Keratinocyte (primary cell): ENCODE measurements around the gene DHRS12. TPM values are rescaled to one million over a fixed set of nuclear protein-coding genes. Genes with fewer than 3 reads are reported as not detected.

Experiments used
- DNase-seq: peaks from one replicate; pipeline ENCODE4 v3.0.0-alpha.2; 2011; ENCODE audit warnings: low read depth, missing footprints, low spot score
- FAIRE-seq: peaks from 2 replicates; lab custom pipeline; 2011; peaks lifted over from hg19 to GRCh38; lab: Jason Lieb, UNC
- H2AFZ ChIP-seq: 2 replicates; pipeline ENCODE4 v1.6.0; 2012; ENCODE audit warnings: low read length, control low read depth, inconsistent platforms; ENCODE audit not compliant: control insufficient read depth
- H3K27ac ChIP-seq: 2 replicates; pipeline ENCODE4 v1.5.1; 2011; ENCODE audit warnings: low read length; ENCODE audit not compliant: control insufficient read depth, insufficient read depth
- H3K27me3 ChIP-seq: 3 replicates; pipeline ENCODE4 v1.6.0; 2011; ENCODE audit warnings: low read length; ENCODE audit not compliant: control insufficient read depth, insufficient read depth; ENCODE audit errors: extremely low read depth
- H3K36me3 ChIP-seq, 2 experiments: 2 replicates in 1 of 2; 3 replicates in 1 of 2; pipeline ENCODE4 v1.5.1; 2011; ENCODE audit warnings: low read length in 2 of 2, mild to moderate bottlenecking in 1 of 2; ENCODE audit not compliant: control insufficient read depth in 2 of 2, insufficient read depth in 2 of 2; ENCODE audit errors: extremely low read depth in 1 of 2
- H3K4me1 ChIP-seq: 3 replicates; pipeline ENCODE4 v1.5.1; 2011; ENCODE audit warnings: low read length; ENCODE audit not compliant: control insufficient read depth, insufficient read depth; ENCODE audit errors: extremely low read depth
- H3K4me2 ChIP-seq: 3 replicates; pipeline ENCODE4 v1.6.0; 2011; ENCODE audit warnings: low read depth, low read length; ENCODE audit not compliant: control insufficient read depth, insufficient read depth; ENCODE audit errors: extremely low read depth
- H3K4me3 ChIP-seq, 3 experiments: fragments of 200-600 bp in 1 of 3; sonication (generic) in 1 of 3; 2 replicates in 2 of 3; 3 replicates in 1 of 3; pipeline ENCODE4 v1.5.1; 2011 to 2016; ENCODE audit warnings: low read length in 3 of 3, mild to moderate bottlenecking in 3 of 3, control low read depth in 2 of 3, inconsistent platforms in 1 of 3, low read depth in 1 of 3, mixed read lengths in 1 of 3, mixed run types in 1 of 3, moderate library complexity in 1 of 3; ENCODE audit not compliant: control insufficient read depth in 2 of 3, insufficient read depth in 2 of 3; ENCODE audit errors: extremely low read depth in 1 of 3
- H3K79me2 ChIP-seq: 2 replicates; pipeline ENCODE4 v1.6.0; 2012; ENCODE audit warnings: low read length; ENCODE audit not compliant: control insufficient read depth, insufficient read depth
- H3K9ac ChIP-seq: 3 replicates; pipeline ENCODE4 v1.6.0; 2011; ENCODE audit warnings: low read length; ENCODE audit not compliant: control insufficient read depth, insufficient read depth; ENCODE audit errors: extremely low read depth
- H3K9me1 ChIP-seq: 3 replicates; pipeline ENCODE4 v1.6.0; 2011; ENCODE audit warnings: low read length; ENCODE audit not compliant: control insufficient read depth, insufficient read depth; ENCODE audit errors: extremely low read depth
- H3K9me3 ChIP-seq: 2 replicates; pipeline ENCODE4 v1.5.1; 2012; ENCODE audit warnings: low read depth, low read length; ENCODE audit not compliant: control insufficient read depth
- H4K20me1 ChIP-seq: 3 replicates; pipeline ENCODE4 v1.6.0; 2011; ENCODE audit warnings: low read length; ENCODE audit not compliant: control insufficient read depth, insufficient read depth; ENCODE audit errors: extremely low read depth
- EZH2 ChIP-seq: IDR thresholded peaks from one replicate; pipeline ENCODE4 v1.6.1; 2012; ENCODE audit warnings: inconsistent platforms, mild to moderate bottlenecking, low read length, moderate library complexity
- dilution Hi-C: fragments of 300-500 bp; cut with MboI; formaldehyde crosslinking; loops from one replicate; pipeline ENCODE4 v1.7.0; 2020; ENCODE audit warnings: low sequenced_read_pairs; ENCODE audit not compliant: extremely low pct_ligation_motif_present
- polyA plus RNA-seq, 5 experiments: library from polyadenylated mRNA; depleted of rRNA in 3 of 5; stranded (reverse) in 3 of 5; stranded (forward) in 1 of 5; unstranded in 1 of 5; fragments of >200 nt; gene quantifications; 1 replicate in 1 of 5; 2 replicates in 3 of 5; 3 replicates in 1 of 5; pipeline versions ENCODE4 v1.2.1 to v1.2.3, GENCODE V29; 2011 to 2012; ENCODE audit warnings: missing spikeins in 2 of 5, low read depth in 1 of 5, low replicate concordance in 1 of 5
- TF ChIP-seq, protein P1 (sequence below), 3 experiments: IDR thresholded peaks in 1 of 3; conservative IDR thresholded peaks in 1 of 3; optimal IDR thresholded peaks in 1 of 3; 2 replicates in 2 of 3; 3 replicates in 1 of 3; pipeline versions ENCODE3 to v1.5.1; 2011; ENCODE audit warnings: low read length in 3 of 3, mild to moderate bottlenecking in 3 of 3, moderate library complexity in 2 of 3, control low read depth in 1 of 3, inconsistent platforms in 1 of 3; ENCODE audit not compliant: insufficient read depth in 2 of 3; ENCODE audit errors: extremely low read depth in 1 of 3

Gene DHRS12
- polyA plus RNA-seq, 1 donor (not counting 4 experiments of a cell fraction or from before 2014, with no cell fraction given): 6.1 TPM

DNA sequence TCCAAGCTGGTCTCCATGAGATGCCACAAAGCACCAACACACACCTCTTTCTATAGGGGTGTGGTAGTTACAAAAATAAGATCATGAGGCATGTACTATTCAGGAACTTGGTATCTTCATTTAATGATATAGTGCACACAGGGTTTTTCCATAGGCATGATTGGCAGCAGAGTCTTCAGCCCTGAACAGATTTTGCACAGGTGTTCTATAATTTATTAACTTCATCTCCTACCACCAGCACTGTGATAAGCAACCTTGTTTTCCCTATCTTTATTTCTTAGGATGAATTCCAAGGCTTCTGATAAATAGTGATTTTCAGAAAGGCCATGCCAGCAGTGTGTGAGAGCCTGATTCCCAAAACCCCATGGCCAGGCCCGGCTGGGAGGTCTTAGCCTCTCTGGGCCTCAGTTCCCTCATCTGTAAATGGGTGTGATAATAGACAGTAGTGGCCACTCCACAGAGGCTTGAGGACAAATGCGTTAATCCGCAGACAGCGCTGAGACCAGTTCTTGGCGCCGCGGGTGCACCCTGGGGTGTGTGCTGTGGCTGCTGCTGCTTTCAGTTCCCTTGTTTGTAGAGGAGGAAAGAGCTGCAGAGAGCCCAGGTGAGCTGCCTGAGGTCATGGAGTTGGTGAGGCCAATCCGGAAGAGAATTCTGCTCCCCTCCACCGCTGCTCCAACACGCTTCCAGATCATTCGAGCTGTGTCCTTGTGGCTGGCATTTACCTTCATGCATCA lies 33.1 kb downstream of the DHRS12 start:
- Histone ChIP-seq H3K27me3 (peaks cover 4% of the 10 kb centered on the region), H3K9me3 (no peaks in the 10 kb centered on the region), H2AFZ (no peak overlapping the region), H3K4me2 (no peak overlapping the region), H3K79me2 (no peaks in the 10 kb centered on the region), H4K20me1 (no peaks in the 10 kb centered on the region), H3K9me1 (no peaks in the 10 kb centered on the region), H3K9ac (no peak overlapping the region), H3K4me3 (no peak overlapping the region), H3K4me1 (no peaks in the 10 kb centered on the region), H3K36me3 (peaks cover 13 to 15% of the 10 kb centered on the region in 2 experiments), H3K27ac (no peak overlapping the region)
- TF ChIP-seq, protein P1, sequence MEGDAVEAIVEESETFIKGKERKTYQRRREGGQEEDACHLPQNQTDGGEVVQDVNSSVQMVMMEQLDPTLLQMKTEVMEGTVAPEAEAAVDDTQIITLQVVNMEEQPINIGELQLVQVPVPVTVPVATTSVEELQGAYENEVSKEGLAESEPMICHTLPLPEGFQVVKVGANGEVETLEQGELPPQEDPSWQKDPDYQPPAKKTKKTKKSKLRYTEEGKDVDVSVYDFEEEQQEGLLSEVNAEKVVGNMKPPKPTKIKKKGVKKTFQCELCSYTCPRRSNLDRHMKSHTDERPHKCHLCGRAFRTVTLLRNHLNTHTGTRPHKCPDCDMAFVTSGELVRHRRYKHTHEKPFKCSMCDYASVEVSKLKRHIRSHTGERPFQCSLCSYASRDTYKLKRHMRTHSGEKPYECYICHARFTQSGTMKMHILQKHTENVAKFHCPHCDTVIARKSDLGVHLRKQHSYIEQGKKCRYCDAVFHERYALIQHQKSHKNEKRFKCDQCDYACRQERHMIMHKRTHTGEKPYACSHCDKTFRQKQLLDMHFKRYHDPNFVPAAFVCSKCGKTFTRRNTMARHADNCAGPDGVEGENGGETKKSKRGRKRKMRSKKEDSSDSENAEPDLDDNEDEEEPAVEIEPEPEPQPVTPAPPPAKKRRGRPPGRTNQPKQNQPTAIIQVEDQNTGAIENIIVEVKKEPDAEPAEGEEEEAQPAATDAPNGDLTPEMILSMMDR (optimal IDR thresholded peaks at IDR 0.05 in 1 of 3, IDR thresholded peaks at IDR 0.05 in 1 of 3, conservative IDR thresholded peaks at IDR 0.05 in 1 of 3; ENCODE audit: extremely low read depth in 1 of 3, insufficient read depth in 2 of 3, low read length in 3 of 3): no peak
- no peak for TF ChIP-seq EZH2
- DNase-seq (no peak), FAIRE-seq (no peak)
- dilution Hi-C loops: no loop called here

DNA sequence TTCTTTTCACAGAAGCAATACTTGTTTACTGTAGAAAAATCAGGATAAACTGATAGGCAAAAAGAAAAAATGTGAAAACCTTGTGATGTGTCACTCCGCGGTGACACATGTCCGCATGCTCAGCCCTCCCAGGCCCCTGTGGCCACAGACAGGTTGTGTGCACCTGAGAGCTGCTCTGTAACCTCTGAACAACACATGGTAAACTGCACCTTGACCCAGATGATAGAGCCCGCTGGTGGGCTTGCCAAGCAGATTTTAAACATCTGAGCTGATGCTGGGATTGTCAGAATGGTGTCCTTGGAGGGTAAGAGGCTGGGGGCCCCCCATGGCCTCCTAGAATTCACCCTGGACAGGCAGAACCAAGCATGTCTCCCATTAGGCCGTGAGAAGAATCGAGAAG lies 33.8 kb downstream of the DHRS12 start:
- Histone ChIP-seq H3K27me3 (peaks cover 4% of the 10 kb centered on the region), H3K9me3 (no peaks in the 10 kb centered on the region), H4K20me1 (no peaks in the 10 kb centered on the region), H3K4me2 (no peak overlapping the region), H3K4me3 (no peak overlapping the region), H3K79me2 (no peaks in the 10 kb centered on the region), H3K9ac (no peak overlapping the region), H3K9me1 (no peaks in the 10 kb centered on the region), H3K27ac (no peak overlapping the region), H3K36me3 (peaks cover 13 to 15% of the 10 kb centered on the region in 2 experiments), H3K4me1 (no peaks in the 10 kb centered on the region), H2AFZ (no peak overlapping the region)
- FAIRE-seq (no peak), DNase-seq (no peak)
- dilution Hi-C loops: no loop called here
- TF ChIP-seq, protein P1 (optimal IDR thresholded peaks at IDR 0.05 in 1 of 3, IDR thresholded peaks at IDR 0.05 in 1 of 3, conservative IDR thresholded peaks at IDR 0.05 in 1 of 3; ENCODE audit: extremely low read depth in 1 of 3, insufficient read depth in 2 of 3, low read length in 3 of 3): no peak
- TF ChIP-seq EZH2: no peak
